ENCODE results near the gene SMARCB1. TPM values are rescaled to one million over a fixed set of nuclear protein-coding genes. Genes with fewer than 3 reads are reported as not detected.
"Not testable (repeated sequence)": the region's sequence is repeated elsewhere in the genome, so short reads cannot be mapped to it uniquely, and the experiment has no call there.

The SMARCB1 gene
- total RNA-seq, 1 experiment from 2014 or later: 80.2 TPM

- peaks cover 20% of the 10 kb centered on the region for H3K79me2 ChIP-seq (ENCODE audit: low read depth)
- H3K9me2 ChIP-seq (ENCODE audit: insufficient read depth): no peaks in the 10 kb centered on the region
- POLR2A ChIA-PET (ENCODE audit: unreplicated experiment): no interaction called here
- H4K20me1 ChIP-seq (ENCODE audit: insufficient read depth): no peaks in the 10 kb centered on the region
- peak overlapping the region; percentile 86 for H2AFZ ChIP-seq
- H3K4me1 ChIP-seq (replicated peaks; ENCODE audit: insufficient read depth): peaks cover 5% of the 10 kb centered on the region; the same call in 1 of the 2 replicates
- TF ChIP-seq, protein P1, sequence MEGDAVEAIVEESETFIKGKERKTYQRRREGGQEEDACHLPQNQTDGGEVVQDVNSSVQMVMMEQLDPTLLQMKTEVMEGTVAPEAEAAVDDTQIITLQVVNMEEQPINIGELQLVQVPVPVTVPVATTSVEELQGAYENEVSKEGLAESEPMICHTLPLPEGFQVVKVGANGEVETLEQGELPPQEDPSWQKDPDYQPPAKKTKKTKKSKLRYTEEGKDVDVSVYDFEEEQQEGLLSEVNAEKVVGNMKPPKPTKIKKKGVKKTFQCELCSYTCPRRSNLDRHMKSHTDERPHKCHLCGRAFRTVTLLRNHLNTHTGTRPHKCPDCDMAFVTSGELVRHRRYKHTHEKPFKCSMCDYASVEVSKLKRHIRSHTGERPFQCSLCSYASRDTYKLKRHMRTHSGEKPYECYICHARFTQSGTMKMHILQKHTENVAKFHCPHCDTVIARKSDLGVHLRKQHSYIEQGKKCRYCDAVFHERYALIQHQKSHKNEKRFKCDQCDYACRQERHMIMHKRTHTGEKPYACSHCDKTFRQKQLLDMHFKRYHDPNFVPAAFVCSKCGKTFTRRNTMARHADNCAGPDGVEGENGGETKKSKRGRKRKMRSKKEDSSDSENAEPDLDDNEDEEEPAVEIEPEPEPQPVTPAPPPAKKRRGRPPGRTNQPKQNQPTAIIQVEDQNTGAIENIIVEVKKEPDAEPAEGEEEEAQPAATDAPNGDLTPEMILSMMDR (conservative IDR thresholded peaks at IDR 0.05): no peak
- no peak for TF ChIP-seq EZH2 (IDR thresholded peaks at IDR 0.05; ENCODE audit: low read depth)
- no peaks in the 10 kb centered on the region for H3K27me3 ChIP-seq (ENCODE audit: insufficient read depth, low read depth)
- intact Hi-C loops (cut with micrococcal nuclease; ENCODE audit: unreplicated experiment): loop anchor here (5.0 kb wide), 1 partner anchor 91 kb away; the partner anchor contains the start of gene CHCHD10
- no TSS peak for BruUV-seq (replicated peaks)
- no peak for DNase-seq
- H3K9me3 ChIP-seq (ENCODE audit: insufficient read depth, low read depth): no peaks in the 10 kb centered on the region
- H3K4me3 ChIP-seq: peak overlapping the region; percentile 77
- CTCF ChIA-PET: no interaction called here
- H3F3A ChIP-seq (ENCODE audit: insufficient read depth, low read depth): peaks cover 12% of the 10 kb centered on the region; the same call in 1 of the 2 replicates
- H3K36me3 ChIP-seq (ENCODE audit: low read depth): no peaks in the 10 kb centered on the region
- H3K27ac ChIP-seq: no peak overlapping the region
- H3K4me2 ChIP-seq: peak overlapping the region; percentile 80
Observed at GRCh38 chr22:23858484-23858815, 71.7 kb downstream of the SMARCB1 start.

DNA sequence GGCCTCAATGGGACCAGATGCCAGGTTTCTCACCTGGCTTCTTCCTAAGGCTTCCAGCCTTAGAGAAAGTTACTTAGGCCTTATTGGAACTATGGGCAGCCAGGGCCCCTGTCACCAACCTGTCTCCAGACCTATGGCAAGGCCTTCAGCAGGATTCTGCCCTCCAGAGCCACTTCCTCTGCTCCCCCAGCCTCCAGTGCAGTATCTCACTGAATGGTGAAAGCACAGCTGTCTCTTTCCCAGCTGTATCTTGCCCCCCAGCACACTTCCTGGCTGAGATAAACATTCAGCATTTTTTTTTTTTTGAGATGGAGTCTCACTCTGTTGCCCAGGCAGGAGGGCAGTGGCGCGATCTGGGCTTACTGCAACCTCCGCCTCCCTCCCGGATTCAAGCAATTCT is 72.4 kb downstream of the SMARCB1 start:
- no peaks in the 10 kb centered on the region for H4K20me1 ChIP-seq (ENCODE audit: insufficient read depth)
- ChIA-PET CTCF (no interaction called here), POLR2A (ENCODE audit: unreplicated experiment) (no interaction called here)
- intact Hi-C loops (cut with micrococcal nuclease; ENCODE audit: unreplicated experiment): loop anchor here (5.0 kb wide), 1 partner anchor 92 kb away; the partner anchor contains the start of gene CHCHD10
- H3K79me2 ChIP-seq (ENCODE audit: low read depth): peaks cover 20% of the 10 kb centered on the region
- H3K4me2 ChIP-seq: no peak overlapping the region
- TF ChIP-seq EZH2 (IDR thresholded peaks at IDR 0.05; ENCODE audit: low read depth): no peak
- TF ChIP-seq, protein P1 (conservative IDR thresholded peaks at IDR 0.05): no peak
- no peak overlapping the region for H2AFZ ChIP-seq
- H3K36me3 ChIP-seq (ENCODE audit: low read depth): no peaks in the 10 kb centered on the region
- DNase-seq: no peak
- H3K4me3 ChIP-seq: no peak overlapping the region
- no peaks in the 10 kb centered on the region for H3K9me3 ChIP-seq (ENCODE audit: insufficient read depth, low read depth)
- peaks cover 4% of the 10 kb centered on the region; the same call in 1 of the 2 replicates for H3K4me1 ChIP-seq (replicated peaks; ENCODE audit: insufficient read depth)
- no TSS peak for BruUV-seq (replicated peaks)
- no peaks in the 10 kb centered on the region for H3K27me3 ChIP-seq (ENCODE audit: insufficient read depth, low read depth)
- H3K27ac ChIP-seq: no peak overlapping the region
- no peaks in the 10 kb centered on the region for H3K9me2 ChIP-seq (ENCODE audit: insufficient read depth)
- H3F3A ChIP-seq (ENCODE audit: insufficient read depth, low read depth): peaks cover 12% of the 10 kb centered on the region; the same call in 1 of the 2 replicates

DNA sequence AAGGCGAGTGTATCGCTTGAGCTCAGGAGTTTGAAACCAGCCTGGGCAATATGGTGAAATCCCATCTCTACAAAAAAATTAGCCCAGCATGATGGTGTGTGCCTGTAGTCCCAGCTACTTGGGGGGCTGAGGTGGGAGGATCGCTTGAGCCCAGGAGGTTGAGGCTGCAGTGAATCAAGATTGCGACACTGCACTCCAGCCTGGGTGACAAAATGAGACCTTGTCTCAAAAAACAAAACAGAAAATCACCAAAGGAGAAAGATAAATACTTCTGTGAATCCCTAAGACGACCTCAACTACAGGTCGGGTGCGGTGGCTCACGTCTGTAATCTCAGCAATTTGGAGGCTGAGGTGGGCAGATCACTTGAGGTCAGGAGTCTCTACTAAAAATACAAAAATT is 73.4 kb downstream of the SMARCB1 start:
- CTCF ChIA-PET; H3K4me1 ChIP-seq (replicated peaks; ENCODE audit: insufficient read depth); BruUV-seq (replicated peaks); POLR2A ChIA-PET (ENCODE audit: unreplicated experiment); H2AFZ ChIP-seq; DNase-seq; H3K27me3 ChIP-seq (ENCODE audit: insufficient read depth, low read depth); H3K4me3 ChIP-seq; H3K4me2 ChIP-seq; H3K9me3 ChIP-seq (ENCODE audit: insufficient read depth, low read depth); H3K36me3 ChIP-seq (ENCODE audit: low read depth); H4K20me1 ChIP-seq (ENCODE audit: insufficient read depth); H3K9me2 ChIP-seq (ENCODE audit: insufficient read depth); H3K27ac ChIP-seq: not testable (repeated sequence)
- peaks cover 20% of the 10 kb centered on the region for H3K79me2 ChIP-seq (ENCODE audit: low read depth)
- intact Hi-C loops (cut with micrococcal nuclease; ENCODE audit: unreplicated experiment): loop anchor here (5.0 to 10.0 kb wide), 2 partner anchors 325 to 397 kb away; partner anchors contain the start of gene SUSD2
- peaks cover 12% of the 10 kb centered on the region; the same call in 1 of the 2 replicates for H3F3A ChIP-seq (ENCODE audit: insufficient read depth, low read depth)

- H3K27me3 ChIP-seq (ENCODE audit: insufficient read depth, low read depth): no peaks in the 10 kb centered on the region
- CTCF ChIA-PET: no interaction called here
- no peaks in the 10 kb centered on the region; the same call in 1 of the 2 replicates for H3K4me1 ChIP-seq (replicated peaks; ENCODE audit: insufficient read depth)
- intact Hi-C loops (cut with micrococcal nuclease; ENCODE audit: unreplicated experiment): loop anchor here (5.0 to 10.0 kb wide), 2 partner anchors 323 to 395 kb away; partner anchors contain the start of gene SUSD2
- no peak overlapping the region for H3K27ac ChIP-seq
- no peaks in the 10 kb centered on the region for H3K36me3 ChIP-seq (ENCODE audit: low read depth)
- H3K9me2 ChIP-seq (ENCODE audit: insufficient read depth): no peaks in the 10 kb centered on the region
- BruUV-seq (replicated peaks): no TSS peak
- TF ChIP-seq EZH2 (IDR thresholded peaks at IDR 0.05; ENCODE audit: low read depth): no peak
- TF ChIP-seq, protein P1 (conservative IDR thresholded peaks at IDR 0.05): peak; percentile 70
- H3K4me3 ChIP-seq: no peak overlapping the region
- no peak overlapping the region for H3K4me2 ChIP-seq
- H3F3A ChIP-seq (ENCODE audit: insufficient read depth, low read depth): peaks cover 2% of the 10 kb centered on the region; the same call in 1 of the 2 replicates
- peak in 1 of 2 experiments; percentile 35 for DNase-seq
- peaks cover 20% of the 10 kb centered on the region for H3K79me2 ChIP-seq (ENCODE audit: low read depth)
- H2AFZ ChIP-seq: no peak overlapping the region
- no peaks in the 10 kb centered on the region for H3K9me3 ChIP-seq (ENCODE audit: insufficient read depth, low read depth)
- H4K20me1 ChIP-seq (ENCODE audit: insufficient read depth): no peaks in the 10 kb centered on the region
- POLR2A ChIA-PET (ENCODE audit: unreplicated experiment): no interaction called here
Observed at GRCh38 chr22:23862103-23862502, 75.3 kb downstream of the SMARCB1 start.

- POLR2A ChIA-PET (ENCODE audit: unreplicated experiment); H3K27me3 ChIP-seq (ENCODE audit: insufficient read depth, low read depth); H3K36me3 ChIP-seq (ENCODE audit: low read depth); H3K4me3 ChIP-seq; H3K9me2 ChIP-seq (ENCODE audit: insufficient read depth); H3K27ac ChIP-seq; H3K9me3 ChIP-seq (ENCODE audit: insufficient read depth, low read depth); DNase-seq; BruUV-seq (replicated peaks); H3K79me2 ChIP-seq (ENCODE audit: low read depth); H3K4me2 ChIP-seq; H3F3A ChIP-seq (ENCODE audit: insufficient read depth, low read depth); H4K20me1 ChIP-seq (ENCODE audit: insufficient read depth); H3K4me1 ChIP-seq (replicated peaks; ENCODE audit: insufficient read depth); H2AFZ ChIP-seq: not testable (repeated sequence)
- CTCF ChIA-PET: interaction anchor here (0.6 kb wide), 1 partner anchor 612 kb away, joined by 3 read pairs; no protein-coding TSS in a partner anchor
- intact Hi-C loops (cut with micrococcal nuclease; ENCODE audit: unreplicated experiment): loop anchor here (5.0 to 10.0 kb wide), 2 partner anchors 320 to 393 kb away; partner anchors contain the start of gene SUSD2
Observed at GRCh38 chr22:23864499-23865154, 77.9 kb downstream of the SMARCB1 start.
